ENCODE data around the gene CAMK2G.

CAMK2G gene

GRCh38 chr10:73886661-73887293, 12.4 kb upstream of the CAMK2G start:
- FAIRE-seq (no peak), DNase-seq (ENCODE audit: insufficient read length, low spot score) (no peak)
- no peak for TF ChIP-seq CTCF (IDR thresholded peaks at IDR 0.05; ENCODE audit: insufficient read depth, missing control alignments)

GRCh38 chr10:73886085-73886529, 11.8 kb upstream of the CAMK2G start:
- DNase-seq (ENCODE audit: insufficient read length, low spot score) (peak; percentile 70), FAIRE-seq (no peak)
- TF ChIP-seq CTCF (IDR thresholded peaks at IDR 0.05; ENCODE audit: insufficient read depth, missing control alignments), result peak; percentile 88

GRCh38 chr10:73884017-73884416, 9.7 kb upstream of the CAMK2G start:
- DNase-seq (ENCODE audit: insufficient read length, low spot score) (no peak), FAIRE-seq (no peak)
- no peak for TF ChIP-seq CTCF (IDR thresholded peaks at IDR 0.05; ENCODE audit: insufficient read depth, missing control alignments)

- no peak for TF ChIP-seq CTCF (IDR thresholded peaks at IDR 0.05; ENCODE audit: insufficient read depth, missing control alignments)
- DNase-seq (ENCODE audit: insufficient read length, low spot score), result no peak
- FAIRE-seq, result no peak
These were observed 7.0 kb upstream of the CAMK2G start for GRCh38 chr10:73881221-73881919.

GRCh38 chr10:73879296-73880173, 5.2 kb upstream of the CAMK2G start:
- FAIRE-seq, result no peak
- peak; percentile 91 for TF ChIP-seq CTCF (IDR thresholded peaks at IDR 0.05; ENCODE audit: insufficient read depth, missing control alignments)
- DNase-seq (ENCODE audit: insufficient read length, low spot score), result peak; percentile 69

GRCh38 chr10:73878365-73878764, 4.0 kb upstream of the CAMK2G start:
- FAIRE-seq (no peak), DNase-seq (ENCODE audit: insufficient read length, low spot score) (no peak)
- no peak for TF ChIP-seq CTCF (IDR thresholded peaks at IDR 0.05; ENCODE audit: insufficient read depth, missing control alignments)
